IPS-NIHi7 (cell line): ENCODE measurements around the gene RAB13.

Source experiments
- DNase-seq: peaks from one replicate; pipeline ENCODE4 v3.0.0; 2012; ENCODE audit warnings: mixed read lengths; ENCODE audit errors: extremely low spot score

RAB13 gene

GRCh38 chr1:153933430-153933829 is 52.7 kb downstream of the RAB13 start:
- no peak for DNase-seq

GRCh38 chr1:153932156-153933131 is 53.7 kb downstream of the RAB13 start:
- no peak for DNase-seq
